Hepatocyte (in vitro differentiated cells): ENCODE measurements around the gene ACIN1. TPM values are rescaled to one million over a fixed set of nuclear protein-coding genes. Genes with fewer than 3 reads are reported as not detected.

Source experiments
- DNase-seq: peaks from one replicate; pipeline ENCODE4 v3.0.0-alpha.2; 2016; ENCODE audit warnings: low spot score
- H2AFZ ChIP-seq: fragments of 200-600 bp; sonication (generic); 2 replicates; pipeline ENCODE4 v1.6.0; 2016; ENCODE audit warnings: antibody characterized with exemption, mild to moderate bottlenecking
- H3K27ac ChIP-seq: fragments of 200-600 bp; sonication (generic); 2 replicates; pipeline ENCODE4 v1.5.1; 2016; ENCODE audit warnings: mild to moderate bottlenecking
- H3K27me3 ChIP-seq: fragments of 200-600 bp; sonication (generic); 2 replicates; pipeline ENCODE4 v1.6.1; 2016
- H3K36me3 ChIP-seq: fragments of 200-600 bp; sonication (generic); replicated peaks from 2 replicates; pipeline ENCODE4 v1.5.1; 2016; ENCODE audit warnings: low read depth; ENCODE audit not compliant: insufficient read depth
- H3K4me1 ChIP-seq: fragments of 200-600 bp; sonication (generic); 2 replicates; pipeline ENCODE4 v1.5.1; 2016; ENCODE audit warnings: mild to moderate bottlenecking, moderate library complexity; ENCODE audit not compliant: insufficient read depth
- H3K4me2 ChIP-seq: fragments of 200-600 bp; sonication (generic); 2 replicates; pipeline ENCODE4 v1.6.0; 2016
- H3K4me3 ChIP-seq: fragments of 200-600 bp; sonication (generic); 2 replicates; pipeline ENCODE4 v1.5.1; 2016; ENCODE audit warnings: mild to moderate bottlenecking
- H3K79me2 ChIP-seq: fragments of 200-600 bp; sonication (generic); 2 replicates; pipeline ENCODE4 v1.6.0; 2017; ENCODE audit warnings: mild to moderate bottlenecking
- H3K9me2 ChIP-seq: fragments of 200-600 bp; sonication (generic); replicated peaks from 2 replicates; pipeline ENCODE4 v1.6.0; 2017; ENCODE audit warnings: mild to moderate bottlenecking; ENCODE audit not compliant: insufficient read depth
- H3K9me3 ChIP-seq: fragments of 200-600 bp; sonication (generic); 2 replicates; pipeline ENCODE4 v1.5.1; 2016; ENCODE audit warnings: low read depth, mild to moderate bottlenecking
- H4K20me1 ChIP-seq: fragments of 200-600 bp; sonication (generic); 2 replicates; pipeline ENCODE4 v1.6.0; 2016; ENCODE audit warnings: mild to moderate bottlenecking; ENCODE audit not compliant: insufficient read depth, poor library complexity, severe bottlenecking
- EZH2 ChIP-seq: fragments of 200-600 bp; sonication (generic); IDR thresholded peaks from 2 replicates; pipeline ENCODE4 v1.6.1; 2016; ENCODE audit warnings: antibody characterized with exemption, mild to moderate bottlenecking, borderline replicate concordance
- EZH2phosphoT487 ChIP-seq: fragments of 200-600 bp; sonication (generic); IDR thresholded peaks from one replicate; pipeline ENCODE4 v1.6.1; 2018; ENCODE audit warnings: antibody characterized with exemption, mild to moderate bottlenecking, low read depth, moderate library complexity; ENCODE audit not compliant: unreplicated experiment, severe bottlenecking
- WGBS: methylation state at CpG from one replicate; pipeline ENCODE4 v1.1.6; 2016; ENCODE audit warnings: low lambda C conversion rate; ENCODE audit errors: missing lambda C conversion rate; 5-methylcytosine and 5-hydroxymethylcytosine counted together
- polyA plus RNA-seq: library from polyadenylated mRNA; unstranded; fragments of >200 nt; fragmentation: Nextera tagmentation; extraction: Ambion mirVana; gene quantifications from 2 replicates; pipeline ENCODE4 v1.2.1, GENCODE V29; 2016
- total RNA-seq: library from RNA; depleted of rRNA; stranded (reverse); fragments of >200 nt; gene quantifications from 2 replicates; pipeline ENCODE4 v1.2.3, GENCODE V29; 2014
- TF ChIP-seq, protein P1 (sequence below): fragments of 200-600 bp; sonication (generic); IDR thresholded peaks from 2 replicates; pipeline ENCODE4 v1.5.1; 2016; ENCODE audit warnings: antibody characterized with exemption, mild to moderate bottlenecking; ENCODE audit not compliant: poor library complexity

ACIN1 gene
- total and polyA plus RNA-seq, 2 experiments from 2014 or later = 44.3 to 108 TPM

DNA sequence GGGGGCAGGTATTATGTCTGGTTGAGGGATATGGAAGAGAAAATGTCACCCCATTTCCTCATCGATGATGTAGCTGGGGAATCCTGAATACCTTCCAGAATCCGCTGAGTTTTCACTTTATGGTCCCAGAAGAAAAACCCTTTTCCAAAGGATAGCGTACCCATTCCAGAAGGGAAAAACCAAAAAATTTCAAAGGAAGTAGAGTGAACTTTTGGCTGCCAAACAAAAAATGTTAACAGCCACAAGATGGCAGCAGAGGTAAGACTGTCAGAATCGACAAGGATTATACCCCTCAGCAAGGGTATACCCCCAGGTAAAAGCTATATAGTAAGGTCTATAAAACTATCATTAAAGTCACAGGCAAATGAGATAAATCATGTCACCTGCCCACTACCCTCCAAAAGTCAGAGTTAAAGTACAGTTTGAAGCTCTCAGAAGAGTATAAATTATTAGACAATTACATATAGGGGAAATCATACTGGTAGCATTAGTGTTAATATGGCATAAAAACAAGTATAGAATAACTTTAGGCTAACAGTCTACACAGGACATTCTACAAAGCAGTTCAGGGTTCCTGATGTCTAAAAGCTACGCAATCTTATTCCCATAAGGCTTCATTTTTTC lies 18.0 kb downstream of the ACIN1 start:
- peak overlapping the region; percentile 87 for H3K27ac ChIP-seq
- 75% methylated on average over 5 of the region's 5 CpGs for WGBS
- H2AFZ ChIP-seq = no peak overlapping the region
- peak; percentile 57 for DNase-seq
- H3K4me1 ChIP-seq = peaks cover 22% of the 10 kb centered on the region
- no peaks in the 10 kb centered on the region for H4K20me1 ChIP-seq
- H3K27me3 ChIP-seq = no peaks in the 10 kb centered on the region
- H3K36me3 ChIP-seq = no peaks in the 10 kb centered on the region
- no peak for TF ChIP-seq EZH2
- TF ChIP-seq, protein P1, sequence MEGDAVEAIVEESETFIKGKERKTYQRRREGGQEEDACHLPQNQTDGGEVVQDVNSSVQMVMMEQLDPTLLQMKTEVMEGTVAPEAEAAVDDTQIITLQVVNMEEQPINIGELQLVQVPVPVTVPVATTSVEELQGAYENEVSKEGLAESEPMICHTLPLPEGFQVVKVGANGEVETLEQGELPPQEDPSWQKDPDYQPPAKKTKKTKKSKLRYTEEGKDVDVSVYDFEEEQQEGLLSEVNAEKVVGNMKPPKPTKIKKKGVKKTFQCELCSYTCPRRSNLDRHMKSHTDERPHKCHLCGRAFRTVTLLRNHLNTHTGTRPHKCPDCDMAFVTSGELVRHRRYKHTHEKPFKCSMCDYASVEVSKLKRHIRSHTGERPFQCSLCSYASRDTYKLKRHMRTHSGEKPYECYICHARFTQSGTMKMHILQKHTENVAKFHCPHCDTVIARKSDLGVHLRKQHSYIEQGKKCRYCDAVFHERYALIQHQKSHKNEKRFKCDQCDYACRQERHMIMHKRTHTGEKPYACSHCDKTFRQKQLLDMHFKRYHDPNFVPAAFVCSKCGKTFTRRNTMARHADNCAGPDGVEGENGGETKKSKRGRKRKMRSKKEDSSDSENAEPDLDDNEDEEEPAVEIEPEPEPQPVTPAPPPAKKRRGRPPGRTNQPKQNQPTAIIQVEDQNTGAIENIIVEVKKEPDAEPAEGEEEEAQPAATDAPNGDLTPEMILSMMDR = peak; percentile 61
- no peaks in the 10 kb centered on the region for H3K9me3 ChIP-seq
- peaks cover 50% of the 10 kb centered on the region for H3K79me2 ChIP-seq
- no peak overlapping the region for H3K4me3 ChIP-seq
- H3K9me2 ChIP-seq = no peaks in the 10 kb centered on the region
- no peak overlapping the region for H3K4me2 ChIP-seq

DNA sequence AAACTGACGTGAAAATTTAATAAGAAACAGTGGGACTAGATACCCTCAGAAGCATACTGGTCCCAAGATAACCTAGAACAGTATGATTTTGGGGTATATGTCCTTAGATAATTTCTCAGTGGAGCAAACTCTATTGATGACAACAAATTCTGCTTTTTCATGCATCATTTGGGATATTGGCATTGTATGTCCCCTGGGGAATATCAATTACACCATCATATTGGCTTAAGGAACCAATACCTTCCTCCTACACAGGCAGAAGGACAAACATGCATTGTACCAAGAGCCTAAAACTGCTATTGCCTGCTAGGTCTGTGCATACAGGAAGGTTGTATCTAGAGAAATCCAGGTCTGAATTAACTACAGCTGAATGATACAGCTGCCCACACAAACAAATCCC lies 20.0 kb downstream of the ACIN1 start:
- Histone ChIP-seq H3K27me3 (no peaks in the 10 kb centered on the region), H3K9me2 (no peaks in the 10 kb centered on the region), H3K36me3 (no peaks in the 10 kb centered on the region), H3K4me3 (no peak overlapping the region), H3K79me2 (peaks cover 57% of the 10 kb centered on the region), H4K20me1 (no peaks in the 10 kb centered on the region), H3K4me1 (peaks cover 33% of the 10 kb centered on the region), H3K4me2 (no peak overlapping the region), H3K27ac (no peak overlapping the region), H2AFZ (no peak overlapping the region), H3K9me3 (no peaks in the 10 kb centered on the region)
- DNase-seq = no peak
- TF ChIP-seq, protein P1 = no peak
- TF ChIP-seq EZH2phosphoT487 (no peak), EZH2 (no peak)
- WGBS = 96% methylated on average over 1 of the region's 1 CpG

DNA sequence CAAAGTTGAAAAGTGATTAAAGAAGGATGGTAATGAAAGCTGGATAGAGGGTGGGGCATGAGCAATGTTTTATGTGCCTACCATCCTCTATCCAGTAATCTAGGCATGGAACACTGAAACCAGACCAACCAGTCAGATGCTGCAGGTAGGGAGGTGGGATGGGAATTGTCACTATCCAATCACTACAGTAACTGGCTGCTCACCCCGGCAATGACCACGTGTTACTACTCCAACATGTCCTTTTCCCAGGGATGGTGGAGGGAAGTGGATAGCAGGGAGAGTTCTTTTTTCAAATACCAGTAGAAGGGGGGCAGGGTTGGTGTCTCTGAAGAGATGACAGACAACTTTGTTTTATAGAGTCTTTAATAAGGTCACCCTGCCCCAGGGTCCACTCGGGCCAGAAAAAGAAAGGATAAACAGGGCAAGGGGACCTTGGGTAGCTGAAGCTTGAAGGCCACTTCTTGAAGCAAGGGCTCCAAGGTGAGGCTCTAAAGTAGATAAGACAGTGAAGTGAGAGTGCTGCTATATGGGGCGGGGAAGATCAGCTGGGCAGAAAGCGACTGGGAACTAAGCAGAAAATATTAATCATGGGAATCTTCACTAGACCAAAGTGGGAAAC lies 22.9 kb downstream of the ACIN1 start:
- H3K36me3 ChIP-seq = no peaks in the 10 kb centered on the region
- H3K27me3 ChIP-seq = no peaks in the 10 kb centered on the region
- H3K4me2 ChIP-seq = peak overlapping the region; percentile 92
- no peak for TF ChIP-seq EZH2
- peaks cover 10% of the 10 kb centered on the region for H4K20me1 ChIP-seq
- peak overlapping the region; percentile 89 for H3K27ac ChIP-seq
- peaks cover 33% of the 10 kb centered on the region for H3K4me1 ChIP-seq
- no peaks in the 10 kb centered on the region for H3K9me3 ChIP-seq
- H3K4me3 ChIP-seq = no peak overlapping the region
- H3K9me2 ChIP-seq = no peaks in the 10 kb centered on the region
- DNase-seq = peak; percentile 49
- H3K79me2 ChIP-seq = peaks cover 74% of the 10 kb centered on the region
- 36% methylated on average over 5 of the region's 5 CpGs for WGBS
- H2AFZ ChIP-seq = no peak overlapping the region

DNA sequence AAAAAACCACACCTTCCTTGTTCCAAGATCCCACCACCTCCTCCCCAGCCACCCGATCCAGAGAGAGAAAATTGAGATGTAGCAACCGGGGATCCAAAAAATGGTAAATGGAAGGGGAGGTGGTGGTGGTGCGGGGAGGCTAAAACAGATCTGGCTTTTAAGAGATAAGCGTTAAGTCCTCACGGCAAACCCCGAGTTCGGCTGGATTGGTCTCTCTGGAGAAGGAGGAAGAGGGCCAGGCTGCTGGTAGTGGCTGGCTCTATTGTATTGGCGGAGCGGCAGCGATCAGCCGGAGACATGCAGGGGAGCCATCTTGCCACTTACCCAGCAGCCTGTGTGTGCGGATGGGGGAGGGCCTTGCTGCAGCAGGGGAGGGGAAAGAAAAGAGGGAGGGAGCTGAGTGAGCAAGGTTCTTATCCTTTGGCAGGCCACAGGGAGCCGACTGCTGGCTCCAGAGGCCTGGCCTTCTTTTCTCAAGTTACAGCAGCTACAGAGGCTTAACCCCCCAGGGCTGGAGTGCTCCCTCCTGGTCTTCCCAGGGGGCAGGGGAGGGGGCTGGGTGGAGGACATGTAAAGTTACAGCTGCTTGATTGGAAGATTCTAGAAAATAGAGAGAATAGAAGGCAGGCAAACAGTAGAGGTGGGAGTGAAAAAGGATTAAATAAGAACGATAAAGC lies 23.6 kb downstream of the ACIN1 start:
- TF ChIP-seq EZH2phosphoT487 = no peak
- TF ChIP-seq, protein P1 = no peak
- TF ChIP-seq EZH2 = no peak
- Histone ChIP-seq H3K79me2 (peaks cover 77% of the 10 kb centered on the region), H3K36me3 (no peaks in the 10 kb centered on the region), H3K9me3 (no peaks in the 10 kb centered on the region), H3K9me2 (no peaks in the 10 kb centered on the region), H3K4me1 (peaks cover 33% of the 10 kb centered on the region), H3K27ac (peak overlapping the region; percentile 89), H4K20me1 (peaks cover 16% of the 10 kb centered on the region), H3K27me3 (no peaks in the 10 kb centered on the region), H3K4me3 (peak overlapping the region; percentile 87), H3K4me2 (peak overlapping the region; percentile 92), H2AFZ (peak overlapping the region; percentile 36)
- DNase-seq = peak; percentile 94
- 2% methylated on average over 13 of the region's 14 CpGs for WGBS
